WTC11 (cell line): ENCODE measurements around the gene NATD1.

Experiments used
- CBFB ChIP-seq: sonication (generic); formaldehyde crosslinking; IDR thresholded peaks from 2 replicates; pipeline ENCODE4 v1.8.1; 2022; ENCODE audit warnings: mild to moderate bottlenecking, low read depth, missing genetic modification reagents
- CREB1 ChIP-seq: sonication (generic); formaldehyde crosslinking; IDR thresholded peaks from 2 replicates; pipeline ENCODE4 v1.8.0; 2023; ENCODE audit warnings: mild to moderate bottlenecking, missing genetic modification reagents
- CREM ChIP-seq: sonication (generic); formaldehyde crosslinking; IDR thresholded peaks from 2 replicates; pipeline ENCODE4 v1.8.1; 2022; ENCODE audit warnings: mild to moderate bottlenecking, missing genetic modification reagents, moderate library complexity
- CTCF ChIP-seq: fragments of 200-600 bp; IDR thresholded peaks from 2 replicates; pipeline ENCODE4 v1.8.0; 2022; ENCODE audit warnings: antibody characterized with exemption
- GABPB1 ChIP-seq: sonication (generic); formaldehyde crosslinking; IDR thresholded peaks from 2 replicates; pipeline ENCODE4 v1.8.1; 2023; ENCODE audit warnings: mild to moderate bottlenecking, missing genetic modification reagents
- MAX ChIP-seq: sonication (generic); formaldehyde crosslinking; IDR thresholded peaks from 2 replicates; pipeline ENCODE4 v1.8.0; 2022; ENCODE audit warnings: mild to moderate bottlenecking, missing genetic modification reagents
- NR2C2 ChIP-seq: sonication (generic); formaldehyde crosslinking; IDR thresholded peaks from 2 replicates; pipeline ENCODE4 v1.8.0; 2022; ENCODE audit warnings: mild to moderate bottlenecking, missing genetic modification reagents
- PREB ChIP-seq: sonication (generic); formaldehyde crosslinking; IDR thresholded peaks from 2 replicates; pipeline ENCODE4 v1.8.1; 2022; ENCODE audit warnings: mild to moderate bottlenecking, missing genetic modification reagents, moderate library complexity, borderline replicate concordance
- TP53 ChIP-seq: sonication (generic); formaldehyde crosslinking; IDR thresholded peaks from 2 replicates; pipeline ENCODE4 v1.8.1; 2023; ENCODE audit warnings: mild to moderate bottlenecking, missing genetic modification reagents
- ZNF232 ChIP-seq: sonication (generic); formaldehyde crosslinking; IDR thresholded peaks from 2 replicates; pipeline ENCODE4 v1.8.0; 2022; ENCODE audit warnings: mild to moderate bottlenecking, missing genetic modification reagents
- ZNF416 ChIP-seq: fragments of 250-450 bp; sonication (Bioruptor Pico); IDR thresholded peaks from 2 replicates; pipeline ENCODE4 v1.9.0; 2021; ENCODE audit warnings: mild to moderate bottlenecking, inconsistent platforms

- TF ChIP-seq NR2C2 (CRISPR knock-in tag) (no peak), CTCF (no peak), GABPB1 (no peak), CREB1 (CRISPR knock-in tag) (no peak), MAX (no peak), CREM (CRISPR knock-in tag) (no peak), ZNF416 (CRISPR knock-in tag) (no peak), CBFB (CRISPR knock-in tag) (no peak), PREB (CRISPR knock-in tag) (no peak), TP53 (CRISPR knock-in tag) (no peak), ZNF232 (CRISPR knock-in tag) (no peak)
Measured at GRCh38 chr17:21249086-21249795, 4.0 kb downstream of the NATD1 start.
